NCI-H82 (cell line): ENCODE results near the gene NRXN3.
A peak's percentile ranks its signal among the peaks of the same experiment; 100 is the strongest.

ENCODE experiments used
- DNase-seq: peaks from one replicate; lab custom pipeline; 2025; lab: John Stamatoyannopoulos, UW

The NRXN3 gene

DNA sequence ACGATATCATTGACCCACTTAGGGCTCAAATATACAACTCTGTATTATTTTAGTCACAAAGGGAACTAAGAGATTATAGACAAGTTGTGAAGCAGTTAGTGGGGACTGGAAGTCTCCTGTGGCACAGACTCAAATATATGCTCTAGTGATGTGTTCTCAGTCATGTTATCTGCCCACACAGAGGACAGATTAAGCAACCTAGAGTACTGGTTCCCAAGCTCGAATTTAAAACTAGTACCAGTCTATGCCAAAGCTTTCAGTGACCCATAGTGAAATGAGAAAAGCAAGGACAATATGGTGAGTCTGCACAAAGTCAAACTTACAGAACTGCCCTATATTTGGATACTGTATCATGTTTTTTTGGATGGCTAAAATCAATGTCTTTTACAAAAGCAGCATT is 1651.9 kb downstream of the NRXN3 start:
- no peak for DNase-seq

DNA sequence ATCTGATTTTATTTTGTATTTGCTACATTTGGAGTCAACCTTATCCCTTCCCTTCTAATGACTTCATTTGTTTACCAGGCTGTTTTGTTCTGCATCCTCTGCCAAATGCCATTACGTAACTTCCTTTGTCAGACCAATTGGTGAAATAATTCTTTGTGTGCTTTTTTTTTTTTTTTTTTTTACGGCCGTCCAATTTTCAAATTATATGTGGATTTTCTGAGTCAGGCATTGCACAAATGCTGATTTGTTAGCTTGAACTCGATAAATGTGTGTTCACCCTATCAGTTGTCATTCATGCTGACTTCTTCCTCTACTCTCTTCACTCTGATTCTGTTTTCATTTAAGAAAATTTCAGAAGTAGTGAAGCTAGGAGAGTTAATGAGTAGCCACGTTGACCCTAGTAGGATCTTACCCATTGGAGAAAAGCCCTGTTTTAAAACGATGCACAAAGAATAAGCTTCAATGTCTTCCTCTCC is 1654.9 kb downstream of the NRXN3 start:
- no peak for DNase-seq

DNA sequence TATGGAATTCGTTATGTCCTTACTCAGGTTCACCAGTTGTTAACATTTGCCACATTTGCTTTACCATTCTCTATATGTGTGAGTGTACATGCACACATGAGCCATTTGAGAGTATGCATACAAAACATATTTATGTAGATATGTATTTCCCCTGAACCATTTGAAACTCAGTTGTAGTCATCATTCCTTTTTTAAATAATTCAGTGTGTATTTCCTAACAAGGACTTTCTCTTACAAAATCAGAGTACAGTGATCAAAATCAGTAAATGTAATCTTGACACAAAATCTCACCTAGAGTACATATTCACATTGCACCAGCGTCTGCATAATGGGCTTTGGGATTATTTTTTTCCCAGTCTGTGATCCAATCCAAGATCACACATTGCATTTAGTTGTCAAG is 1656.2 kb downstream of the NRXN3 start:
- DNase-seq = no peak

DNA sequence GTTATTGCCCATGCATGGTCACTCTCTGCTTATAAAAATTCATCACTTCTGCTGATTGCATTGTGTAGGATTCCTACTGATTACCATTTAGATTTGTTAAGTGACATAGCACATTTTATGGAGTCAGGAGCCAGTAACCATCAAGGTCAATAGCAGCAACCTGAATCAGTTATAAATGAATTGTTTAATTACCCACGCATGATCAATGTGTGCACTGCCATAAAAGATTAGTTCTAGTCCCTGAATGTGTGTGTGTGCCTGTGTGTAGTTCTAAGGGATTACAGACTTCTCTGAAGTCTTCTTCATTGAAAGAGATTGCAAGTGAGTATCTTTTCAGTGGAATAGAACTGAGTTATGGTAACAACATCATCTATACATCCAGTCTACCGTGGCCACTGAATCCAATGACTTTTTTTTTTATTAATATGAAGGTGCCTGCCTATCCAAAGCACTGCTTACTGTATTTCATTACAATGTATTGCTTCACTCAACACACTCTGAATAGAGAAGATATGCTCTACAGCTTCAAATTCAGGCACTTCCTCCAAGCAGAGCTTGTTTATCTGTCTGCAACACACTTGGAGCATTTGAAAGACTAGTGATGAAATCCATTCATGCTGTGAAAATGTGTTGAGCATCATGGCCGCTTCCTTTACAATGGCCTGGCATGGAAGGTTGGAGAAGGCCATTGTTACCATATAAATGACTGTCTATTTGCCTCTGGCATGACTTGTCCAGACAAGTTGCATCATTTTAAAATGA is 1659.4 kb downstream of the NRXN3 start:
- no peak for DNase-seq

DNA sequence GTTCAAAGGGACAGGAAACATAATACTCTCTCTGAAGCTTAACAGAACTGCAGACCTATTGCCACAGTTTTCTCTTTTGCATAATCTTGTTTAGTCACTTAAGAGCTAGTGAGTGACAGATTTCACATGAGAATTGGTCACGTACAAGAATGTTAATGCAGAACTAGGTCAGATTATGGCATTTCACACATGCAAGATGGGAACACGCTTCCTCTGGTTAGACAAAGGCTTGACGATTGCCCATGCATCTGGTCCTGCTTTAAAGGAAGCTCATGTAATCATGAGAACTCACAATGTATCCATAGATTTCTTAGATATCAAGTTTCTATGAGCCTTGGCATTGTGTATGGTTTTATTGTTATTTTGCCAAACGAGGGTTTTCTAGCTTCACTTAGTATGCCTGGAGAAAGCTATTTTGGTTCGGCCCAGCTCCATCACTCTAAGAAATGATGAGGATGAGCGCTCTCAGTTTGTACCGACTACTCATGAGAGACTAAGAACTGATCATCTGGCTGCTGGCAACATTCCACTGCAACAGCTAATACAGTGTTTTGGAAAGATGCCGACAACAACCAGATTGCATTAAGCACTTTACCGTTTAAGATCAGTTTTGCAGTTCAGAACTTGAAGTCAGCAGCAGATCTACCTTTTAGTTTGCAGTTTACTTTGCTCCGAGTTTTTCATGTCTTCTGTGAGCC is 1661.2 kb downstream of the NRXN3 start:
- peak; percentile 75 for DNase-seq

DNA sequence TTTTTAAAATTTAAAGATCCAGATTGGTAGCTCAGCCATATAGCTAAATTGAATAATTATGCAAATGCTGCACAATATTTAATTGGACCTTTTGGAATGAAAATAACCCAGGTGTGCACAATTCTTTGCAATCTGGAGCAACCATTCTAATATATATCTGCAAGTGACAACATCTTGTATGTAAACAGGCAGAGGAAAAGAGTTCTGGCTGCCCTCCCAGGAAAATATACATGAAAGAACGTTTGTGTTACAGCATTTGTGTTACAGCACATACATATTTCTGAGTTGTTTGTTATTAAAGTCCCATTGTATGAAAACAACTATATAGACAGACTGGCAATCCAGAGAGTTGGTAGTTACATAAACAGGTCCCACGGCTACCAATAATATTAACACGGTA is 1663.6 kb downstream of the NRXN3 start:
- DNase-seq = no peak

DNA sequence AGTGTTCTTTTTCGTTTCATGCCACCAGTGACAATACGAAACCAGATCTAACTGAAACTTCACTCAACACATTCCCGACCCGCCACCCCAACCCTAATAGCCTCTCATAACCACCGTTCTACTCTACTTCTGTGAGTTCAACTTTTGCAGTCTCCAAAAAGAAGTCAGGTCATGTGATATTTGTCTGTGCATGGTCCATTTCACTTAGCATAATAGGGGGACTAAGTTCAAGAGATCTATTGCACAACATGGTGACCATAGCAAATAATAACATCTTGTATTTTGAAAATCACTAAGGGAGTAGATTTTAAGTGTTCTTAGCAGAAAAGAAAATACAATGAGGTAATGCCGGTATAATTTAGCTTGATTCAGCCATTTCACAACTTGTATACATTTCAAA is 1664.7 kb downstream of the NRXN3 start:
- no peak for DNase-seq

DNA sequence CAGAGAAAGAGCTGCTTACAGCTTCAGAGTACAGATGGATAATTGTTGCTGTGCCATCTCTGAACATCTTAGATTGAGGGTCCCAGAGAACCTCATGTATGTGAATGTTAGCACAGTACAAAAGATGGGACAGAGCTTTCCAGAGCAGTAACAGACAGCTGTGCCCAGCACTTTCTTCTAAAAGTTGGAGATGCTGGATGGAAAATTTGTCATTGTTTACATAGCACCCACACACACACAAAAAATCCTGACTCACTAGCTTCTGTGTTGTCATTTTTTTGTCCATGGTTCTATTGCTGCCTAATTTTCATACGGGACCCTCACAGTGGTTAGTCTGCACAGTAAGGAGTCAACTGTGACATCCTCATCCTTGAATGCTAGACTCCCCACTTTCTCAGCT is 1666.4 kb downstream of the NRXN3 start:
- no peak for DNase-seq

DNA sequence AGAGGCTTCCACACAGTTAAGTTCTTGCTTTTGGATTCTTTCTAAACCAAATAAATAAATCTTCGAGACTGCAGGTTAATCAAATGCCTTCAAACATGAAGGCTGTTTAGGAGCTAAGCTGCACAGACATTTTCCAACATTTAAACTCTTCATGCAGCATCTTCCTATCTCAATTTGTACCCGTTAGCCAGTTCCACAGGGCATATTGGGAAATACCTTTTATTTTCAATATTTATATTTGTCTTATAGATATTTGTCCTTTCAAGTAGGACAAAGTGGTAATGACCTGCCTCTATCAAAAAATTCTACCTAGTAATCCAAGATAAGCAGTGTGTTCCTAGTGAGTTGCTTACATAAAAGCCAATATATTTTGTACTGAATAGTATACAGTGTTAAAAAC is 1667.5 kb downstream of the NRXN3 start:
- DNase-seq = no peak

DNA sequence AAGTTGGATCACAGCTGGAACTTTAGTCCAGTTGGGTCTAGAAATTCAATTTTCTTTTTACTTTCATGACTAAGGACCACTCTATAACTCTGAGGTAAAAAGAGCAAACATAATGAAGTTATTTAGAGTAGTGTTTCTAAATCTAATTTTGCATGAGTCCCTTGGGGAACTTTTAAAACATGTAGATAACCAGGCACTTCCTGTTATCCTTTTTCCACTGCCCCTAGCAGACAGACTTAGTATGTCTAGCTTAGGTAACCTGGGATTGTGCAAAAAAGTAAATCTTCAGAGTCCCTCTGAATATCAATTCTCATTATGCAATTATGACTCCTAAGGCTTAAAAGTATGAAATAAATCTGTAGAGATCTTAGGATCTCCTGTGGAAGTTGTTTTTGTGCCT is 1669.9 kb downstream of the NRXN3 start:
- DNase-seq = no peak

DNA sequence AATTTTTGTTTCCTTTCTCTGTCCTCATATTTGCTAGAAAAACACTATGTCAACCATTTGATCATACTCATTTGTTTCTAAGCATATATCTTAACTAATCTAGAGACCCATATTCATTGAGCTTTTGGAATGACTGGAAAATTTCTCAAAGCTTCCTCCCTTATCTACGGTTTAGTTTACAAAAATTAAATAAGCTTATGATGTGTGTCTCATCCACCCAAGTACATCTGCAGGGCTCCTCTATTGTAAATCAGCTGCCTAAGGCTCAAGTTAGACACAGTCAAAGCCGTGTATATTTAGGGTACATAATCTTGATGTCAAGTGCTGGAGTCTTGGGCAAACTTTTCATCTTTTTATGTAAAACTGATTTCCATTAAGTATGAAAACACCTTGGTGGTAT is 1670.7 kb downstream of the NRXN3 start:
- no peak for DNase-seq

DNA sequence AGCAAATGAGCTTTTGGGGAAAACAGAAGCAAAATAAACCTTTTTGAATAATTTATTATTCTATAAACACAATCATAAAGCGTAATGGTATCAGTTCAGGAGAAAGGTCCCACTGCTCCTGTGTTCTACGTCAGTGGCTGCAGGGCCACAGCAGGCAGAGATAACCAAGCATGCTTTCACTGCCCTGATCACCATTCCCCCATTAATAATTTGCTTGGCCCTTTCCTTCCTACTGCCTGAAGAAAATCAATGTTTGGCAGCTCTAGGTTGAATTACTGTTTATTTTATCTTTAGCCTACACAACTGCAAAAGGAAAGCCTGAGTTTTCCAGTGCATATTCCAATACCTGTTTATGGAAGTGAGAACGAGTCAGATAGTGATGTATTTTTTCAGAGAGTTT is 1671.3 kb downstream of the NRXN3 start:
- DNase-seq = no peak

DNA sequence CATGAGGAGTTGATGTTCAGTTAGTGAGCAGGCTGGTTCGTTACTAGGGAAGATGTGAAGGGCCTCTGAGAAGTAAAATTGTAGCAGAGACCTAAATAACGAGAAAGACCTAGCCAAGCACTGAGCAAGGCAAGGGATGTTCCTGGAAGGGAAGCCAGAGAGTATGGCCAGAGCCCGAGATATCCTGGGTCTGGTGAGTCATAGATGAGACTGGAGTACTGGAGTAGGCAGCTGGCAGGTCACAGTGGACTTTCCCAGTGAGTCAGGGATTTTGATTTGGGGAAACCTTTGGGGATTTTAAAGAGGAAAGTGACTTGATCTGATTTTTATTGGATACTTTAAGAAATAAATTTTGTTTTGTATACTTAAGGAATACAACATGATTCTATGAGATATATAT is 1672.1 kb downstream of the NRXN3 start:
- DNase-seq = no peak

DNA sequence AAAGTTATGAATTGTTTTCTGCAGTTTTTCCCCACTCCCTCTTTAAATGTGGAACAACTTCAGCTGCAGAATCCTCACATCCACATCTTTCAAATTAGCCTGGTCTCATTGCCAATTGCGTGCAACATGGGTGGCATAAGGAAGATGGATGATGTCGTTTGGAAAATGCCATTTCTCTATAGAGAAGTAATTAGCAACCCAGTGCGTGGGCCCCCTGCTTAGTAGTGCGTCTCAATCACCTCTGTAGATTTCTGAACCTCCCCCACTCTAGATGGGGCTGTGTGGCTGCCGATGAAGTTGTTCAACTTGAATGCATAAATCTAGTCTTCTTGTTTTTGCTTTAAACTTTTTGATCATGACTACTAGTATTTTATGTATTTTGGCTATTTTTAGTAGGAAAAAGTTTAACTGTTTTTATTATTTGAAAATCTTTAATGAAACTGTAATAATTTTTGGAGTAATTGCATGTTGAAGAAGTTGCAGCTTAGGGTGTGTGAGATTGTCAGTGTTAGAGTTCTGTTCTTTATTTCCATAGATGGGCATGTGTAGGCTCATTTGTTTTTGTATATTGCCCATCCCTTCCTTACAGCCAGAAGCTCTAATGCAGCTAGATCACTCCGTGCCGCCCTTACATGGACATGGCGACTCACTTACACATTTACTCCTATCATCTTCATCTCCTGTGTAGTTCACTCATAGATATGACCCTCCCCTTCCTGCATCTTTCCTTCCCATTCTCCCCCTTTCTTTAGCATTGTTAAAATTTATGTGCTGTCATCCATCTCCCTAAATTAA is 1683.0 kb downstream of the NRXN3 start:
- peak; percentile 25 for DNase-seq

DNA sequence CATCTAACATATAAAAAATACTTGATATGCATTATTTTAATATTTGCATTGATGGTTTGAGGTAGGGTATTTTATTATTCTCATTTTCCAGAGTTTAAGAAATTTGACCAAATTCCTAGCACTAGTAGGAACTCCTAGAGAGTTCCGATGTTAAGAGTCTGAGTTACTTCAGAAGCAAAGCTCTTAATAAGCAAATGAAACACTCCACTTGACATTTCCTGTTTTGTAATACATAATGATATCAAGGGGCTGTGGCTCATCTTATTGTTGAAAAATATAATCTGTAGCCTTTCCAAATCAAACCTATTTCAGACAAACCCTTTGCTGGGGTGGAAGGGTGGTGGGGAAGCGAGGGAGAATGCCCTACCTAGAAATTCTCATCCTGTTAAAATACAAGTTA is 1685.6 kb downstream of the NRXN3 start:
- DNase-seq = no peak

DNA sequence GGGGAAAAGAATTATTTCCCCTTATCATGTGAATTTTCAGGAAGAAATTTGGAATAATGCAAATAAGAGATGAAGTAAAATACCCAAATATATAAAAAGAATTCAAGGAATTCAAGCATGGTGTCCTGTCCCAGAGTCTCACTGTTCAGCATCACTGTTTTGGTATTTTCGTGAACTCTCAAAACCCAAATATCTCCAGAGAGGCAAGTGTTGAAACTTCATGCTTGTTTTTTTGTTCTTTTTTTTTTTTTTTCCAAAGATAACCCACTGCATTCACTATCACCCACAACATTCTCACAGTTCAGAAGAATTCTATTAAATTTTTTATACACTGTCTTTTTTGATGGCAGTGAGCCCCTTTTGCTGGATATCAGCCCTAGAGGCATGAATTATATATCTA is 1686.2 kb downstream of the NRXN3 start:
- DNase-seq = no peak

DNA sequence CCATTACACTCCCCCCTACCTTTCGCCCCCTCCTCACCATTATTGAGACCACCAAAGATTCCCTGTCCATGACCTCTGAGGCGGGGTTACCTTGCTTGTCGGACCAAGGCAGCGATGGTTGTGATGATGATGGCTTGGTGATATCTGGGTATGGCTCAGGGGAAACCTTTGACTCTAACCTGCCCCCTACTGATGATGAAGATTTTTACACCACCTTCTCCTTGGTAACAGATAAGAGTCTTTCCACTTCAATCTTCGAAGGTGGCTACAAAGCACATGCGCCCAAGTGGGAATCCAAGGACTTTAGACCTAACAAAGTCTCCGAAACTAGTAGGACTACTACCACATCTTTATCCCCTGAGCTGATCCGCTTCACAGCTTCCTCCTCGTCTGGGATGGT is 1690.9 kb downstream of the NRXN3 start:
- peak; percentile 3 for DNase-seq

DNA sequence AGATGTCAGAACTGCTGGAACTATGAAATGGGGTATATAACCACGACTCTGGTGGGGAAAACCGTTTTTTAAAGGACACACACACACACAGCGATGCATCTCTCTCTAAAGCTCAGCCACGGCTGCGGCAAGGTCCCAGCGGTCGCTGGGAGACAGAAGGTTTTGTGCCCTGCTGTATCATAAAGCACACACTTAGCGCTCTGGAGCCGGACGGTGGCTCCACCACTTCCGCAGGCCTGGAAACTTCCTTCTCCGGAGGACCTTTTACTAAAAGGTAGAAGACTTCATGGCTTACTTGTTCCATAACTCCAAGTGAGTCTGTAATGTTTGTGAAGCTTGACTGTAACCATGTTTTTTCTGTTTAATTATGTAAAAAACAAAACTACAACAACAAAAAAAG is 1691.9 kb downstream of the NRXN3 start:
- DNase-seq = no peak

DNA sequence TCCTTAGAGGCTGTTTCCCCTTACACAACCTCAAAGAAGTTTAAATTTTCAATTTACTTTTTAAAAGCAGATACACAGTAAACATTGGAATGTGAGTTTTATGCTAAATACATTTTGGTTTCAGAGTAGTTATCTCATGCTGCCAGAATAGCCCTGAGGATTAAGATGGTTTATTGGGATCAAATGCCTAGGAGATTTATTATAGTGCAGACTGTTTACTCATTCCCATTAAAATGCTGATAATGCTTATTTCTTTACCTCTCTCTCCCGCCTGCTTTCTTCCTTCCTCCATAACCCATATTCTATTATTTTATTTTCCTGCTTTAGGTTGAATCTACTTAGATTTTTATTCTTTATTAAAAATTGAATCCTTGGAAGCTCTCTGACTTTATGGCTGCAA is 1701.0 kb downstream of the NRXN3 start:
- DNase-seq = peak; percentile 67

DNA sequence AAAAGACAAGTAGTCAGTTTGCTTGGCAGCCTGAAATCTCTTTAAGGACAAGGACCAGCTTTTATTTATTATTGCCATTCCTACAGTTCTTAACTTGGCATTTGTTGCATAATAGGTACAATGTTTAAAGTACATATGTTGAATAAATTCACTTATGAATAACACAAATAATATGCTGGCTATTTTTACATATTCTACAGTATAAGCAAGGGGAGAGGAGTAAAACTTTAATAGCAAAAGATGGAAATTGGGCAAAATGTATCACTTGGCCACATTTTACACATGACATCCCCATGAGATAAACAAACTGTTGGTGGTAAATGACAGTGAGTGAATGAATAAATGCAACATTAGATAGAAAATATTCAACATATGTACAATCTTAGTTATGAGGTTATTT is 1708.1 kb downstream of the NRXN3 start:
- no peak for DNase-seq

DNA sequence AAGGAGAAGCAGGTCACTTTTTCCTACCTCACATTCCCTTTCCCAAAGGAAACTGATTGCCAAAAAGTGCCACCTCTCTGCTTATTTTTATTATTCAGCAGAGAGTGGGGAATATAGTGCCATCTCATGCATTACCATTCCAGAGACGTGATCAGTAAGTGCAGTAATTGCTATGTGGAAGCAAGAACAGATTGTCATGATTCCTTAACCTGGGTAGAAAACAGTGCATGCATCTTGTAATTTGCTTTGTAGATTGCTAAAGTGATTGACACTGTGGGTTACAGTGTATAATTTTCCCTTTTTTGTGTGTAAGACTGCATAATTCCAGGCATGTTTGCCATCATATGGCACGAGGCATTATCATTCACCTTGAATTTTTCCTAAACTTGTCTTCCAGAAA is 1708.6 kb downstream of the NRXN3 start:
- no peak for DNase-seq

DNA sequence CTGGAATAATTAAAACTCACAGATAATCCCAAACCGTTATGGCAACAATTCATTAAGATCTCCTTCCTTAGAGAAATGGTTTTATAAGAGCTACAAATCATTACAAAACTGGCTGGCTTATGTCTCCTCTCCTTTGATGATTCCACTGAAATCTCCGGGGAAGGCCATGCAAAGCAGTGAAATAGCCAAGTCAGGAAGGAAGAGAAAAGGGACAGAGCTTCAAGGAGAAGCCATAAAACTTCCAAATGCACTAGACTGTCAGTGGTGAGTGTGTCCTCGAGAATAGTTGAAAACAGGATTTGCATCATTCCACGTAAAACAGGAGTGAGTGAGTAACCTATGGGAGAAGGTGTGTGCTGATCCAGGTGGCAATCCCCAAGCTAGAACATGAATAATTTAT is 1711.1 kb downstream of the NRXN3 start:
- no peak for DNase-seq

DNA sequence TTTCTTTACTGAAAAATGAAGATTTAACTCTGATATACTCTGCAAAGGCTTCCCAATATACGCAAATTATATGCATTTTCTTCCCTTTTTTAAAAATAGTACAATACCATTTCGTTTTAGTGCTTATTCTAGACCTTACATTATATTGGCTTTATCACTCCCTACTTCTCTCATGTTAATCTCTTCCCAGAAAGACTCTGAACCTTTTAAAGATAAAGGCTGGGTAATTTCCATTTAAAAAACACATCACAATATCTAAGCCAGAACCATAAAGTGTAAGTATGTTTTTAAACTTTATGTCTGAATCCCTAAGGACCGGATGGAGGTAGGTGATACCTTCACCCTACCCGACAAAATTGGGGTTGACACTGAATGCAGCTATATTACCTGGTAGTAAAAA is 1720.4 kb downstream of the NRXN3 start:
- no peak for DNase-seq
